Left ventricle myocardium inferior (tissue), 1 donor: ENCODE data around the gene KCNJ11. TPM values are rescaled to one million over a fixed set of nuclear protein-coding genes. Genes with fewer than 3 reads are reported as not detected.

Experiments used
- DNase-seq: peaks from one replicate; pipeline ENCODE4 v3.0.0-alpha.2; 2020
- H3K27ac ChIP-seq: fragments of 200-600 bp; replicated peaks from 2 replicates; pipeline ENCODE4 v1.8.0; 2021
- H3K27me3 ChIP-seq: fragments of 200-600 bp; 2 replicates; pipeline ENCODE4 v1.8.0; 2021; ENCODE audit warnings: low read depth
- H3K36me3 ChIP-seq: fragments of 200-600 bp; 2 replicates; pipeline ENCODE4 v1.8.0; 2021
- H3K4me1 ChIP-seq: fragments of 200-600 bp; 2 replicates; pipeline ENCODE4 v1.8.0; 2021
- H3K4me3 ChIP-seq: fragments of 200-600 bp; 2 replicates; pipeline ENCODE4 v1.8.0; 2021; ENCODE audit warnings: mild to moderate bottlenecking, moderate library complexity
- H3K9me3 ChIP-seq: fragments of 200-600 bp; replicated peaks from 2 replicates; pipeline ENCODE4 v1.8.0; 2021
- intact Hi-C: fragments of 100-400 bp; cut with micrococcal nuclease; formaldehyde crosslinking; loops from one replicate; pipeline ENCODE4 v1.11.0; 2022
- total RNA-seq: library from RNA; stranded (reverse); fragmentation: NEBNext Ultra II Directional; extraction: Animal tissue kit (Norgen Biotek cat#: 25700); gene quantifications from one replicate; pipeline ENCODE4 v1.2.1, GENCODE V29; 2021
- TF ChIP-seq, protein P1 (sequence below): fragments of 200-600 bp; IDR thresholded peaks from 2 replicates; pipeline ENCODE4 v1.8.0; 2021; ENCODE audit warnings: antibody characterized with exemption, mild to moderate bottlenecking, borderline replicate concordance
- donor health status: DM: no; HTN: yes; CAD: no; lungs with severe emphysema.

The KCNJ11 gene
- total RNA-seq, 1 donor from 2014 or later, result 17.5 TPM

DNA sequence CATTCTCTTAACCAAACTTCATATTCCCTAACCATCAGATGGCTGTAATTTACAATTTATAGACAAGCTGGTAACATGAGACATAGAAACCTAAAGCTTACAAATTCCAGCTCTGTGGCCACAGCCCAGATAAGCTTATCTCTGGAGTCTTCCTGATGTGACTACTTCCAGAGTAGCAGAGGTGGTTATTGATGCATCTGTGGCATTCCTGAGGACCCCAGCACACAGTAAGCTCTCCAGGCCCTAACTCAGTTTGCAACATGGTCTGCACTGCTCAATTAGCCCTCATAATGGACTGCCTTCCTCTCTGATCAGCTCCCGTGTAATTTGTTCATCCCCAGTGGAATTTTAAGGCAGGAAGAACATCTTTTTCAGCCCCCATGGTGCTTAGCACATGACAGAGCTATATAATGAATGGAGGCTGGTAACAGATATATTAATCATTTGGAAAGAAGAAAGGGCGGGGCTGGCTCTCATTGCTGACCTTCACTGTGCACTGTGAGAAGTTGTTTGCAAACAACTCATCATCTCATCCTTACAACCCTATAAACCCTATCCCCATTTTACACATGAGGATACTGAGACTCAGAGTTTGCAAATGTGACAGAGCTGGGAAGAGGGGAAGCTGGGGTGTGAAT lies 30.1 kb upstream of the KCNJ11 start:
- H3K36me3 ChIP-seq, result no peaks in the 10 kb centered on the region
- H3K27ac ChIP-seq, result no peak overlapping the region
- no peak for DNase-seq
- no peak overlapping the region for H3K4me3 ChIP-seq
- intact Hi-C loops, result no loop called here
- no peaks in the 10 kb centered on the region for H3K9me3 ChIP-seq
- peaks cover 49% of the 10 kb centered on the region for H3K27me3 ChIP-seq
- peaks cover 25% of the 10 kb centered on the region for H3K4me1 ChIP-seq
- TF ChIP-seq, protein P1, sequence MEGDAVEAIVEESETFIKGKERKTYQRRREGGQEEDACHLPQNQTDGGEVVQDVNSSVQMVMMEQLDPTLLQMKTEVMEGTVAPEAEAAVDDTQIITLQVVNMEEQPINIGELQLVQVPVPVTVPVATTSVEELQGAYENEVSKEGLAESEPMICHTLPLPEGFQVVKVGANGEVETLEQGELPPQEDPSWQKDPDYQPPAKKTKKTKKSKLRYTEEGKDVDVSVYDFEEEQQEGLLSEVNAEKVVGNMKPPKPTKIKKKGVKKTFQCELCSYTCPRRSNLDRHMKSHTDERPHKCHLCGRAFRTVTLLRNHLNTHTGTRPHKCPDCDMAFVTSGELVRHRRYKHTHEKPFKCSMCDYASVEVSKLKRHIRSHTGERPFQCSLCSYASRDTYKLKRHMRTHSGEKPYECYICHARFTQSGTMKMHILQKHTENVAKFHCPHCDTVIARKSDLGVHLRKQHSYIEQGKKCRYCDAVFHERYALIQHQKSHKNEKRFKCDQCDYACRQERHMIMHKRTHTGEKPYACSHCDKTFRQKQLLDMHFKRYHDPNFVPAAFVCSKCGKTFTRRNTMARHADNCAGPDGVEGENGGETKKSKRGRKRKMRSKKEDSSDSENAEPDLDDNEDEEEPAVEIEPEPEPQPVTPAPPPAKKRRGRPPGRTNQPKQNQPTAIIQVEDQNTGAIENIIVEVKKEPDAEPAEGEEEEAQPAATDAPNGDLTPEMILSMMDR, result no peak

DNA sequence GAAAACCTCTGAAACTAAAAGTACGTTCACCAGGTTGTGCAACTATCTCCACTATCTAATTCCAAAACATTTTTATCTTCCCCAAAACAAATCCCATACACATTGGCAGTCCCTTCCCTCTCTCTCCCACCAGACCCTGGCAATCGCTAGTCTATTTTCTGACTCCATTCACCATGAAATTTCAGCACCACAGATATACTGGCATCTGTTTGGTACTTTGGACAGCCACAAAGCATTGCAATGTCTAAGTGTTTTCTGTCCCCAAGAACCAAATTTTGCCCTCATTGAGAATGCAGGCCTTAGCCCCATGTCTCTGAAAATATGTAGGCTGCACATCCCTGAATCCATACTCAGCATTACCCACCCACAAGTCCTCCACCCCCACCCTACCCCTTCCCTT lies 28.0 kb upstream of the KCNJ11 start:
- DNase-seq, result no peak
- H3K36me3 ChIP-seq, result no peaks in the 10 kb centered on the region
- no peak overlapping the region for H3K4me3 ChIP-seq
- H3K9me3 ChIP-seq, result no peaks in the 10 kb centered on the region
- H3K27ac ChIP-seq, result peak overlapping the region; percentile 75
- peaks cover 35% of the 10 kb centered on the region for H3K27me3 ChIP-seq
- TF ChIP-seq, protein P1, result no peak
- intact Hi-C loops, result no loop called here
- peaks cover 17% of the 10 kb centered on the region for H3K4me1 ChIP-seq

DNA sequence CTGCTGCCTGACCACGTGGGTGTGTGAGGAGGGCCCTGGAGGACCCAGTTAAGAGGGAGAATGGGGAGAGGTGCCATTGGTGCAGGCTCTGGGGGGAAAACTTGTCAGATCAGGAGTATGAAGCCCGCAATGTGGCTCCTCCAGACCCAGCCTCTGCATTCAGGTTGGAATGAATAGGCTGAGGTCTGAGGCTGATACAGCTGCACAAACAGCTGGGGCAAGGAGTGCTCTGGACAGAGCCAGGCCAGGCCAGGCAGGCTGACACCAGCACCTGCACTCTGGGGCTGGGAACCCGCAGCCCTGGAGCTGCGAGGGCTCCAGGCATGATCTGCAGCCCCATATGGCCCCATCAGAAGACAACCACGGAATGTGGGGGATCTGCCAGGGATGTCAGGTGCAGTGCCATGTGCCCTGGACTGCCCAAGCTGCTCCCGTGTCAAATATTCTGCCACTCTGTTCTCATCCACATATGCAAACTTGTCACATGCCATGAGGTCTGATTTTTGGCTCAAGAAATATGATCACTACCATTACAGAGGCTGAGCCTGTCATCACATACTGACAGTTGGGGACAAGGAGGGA lies 27.2 kb upstream of the KCNJ11 start:
- H3K36me3 ChIP-seq, result no peaks in the 10 kb centered on the region
- H3K4me3 ChIP-seq, result no peak overlapping the region
- DNase-seq, result peak; percentile 65
- no peaks in the 10 kb centered on the region for H3K9me3 ChIP-seq
- TF ChIP-seq, protein P1, result no peak
- H3K4me1 ChIP-seq, result peaks cover 18% of the 10 kb centered on the region
- peaks cover 31% of the 10 kb centered on the region for H3K27me3 ChIP-seq
- H3K27ac ChIP-seq, result peak overlapping the region; percentile 75
- intact Hi-C loops, result no loop called here

DNA sequence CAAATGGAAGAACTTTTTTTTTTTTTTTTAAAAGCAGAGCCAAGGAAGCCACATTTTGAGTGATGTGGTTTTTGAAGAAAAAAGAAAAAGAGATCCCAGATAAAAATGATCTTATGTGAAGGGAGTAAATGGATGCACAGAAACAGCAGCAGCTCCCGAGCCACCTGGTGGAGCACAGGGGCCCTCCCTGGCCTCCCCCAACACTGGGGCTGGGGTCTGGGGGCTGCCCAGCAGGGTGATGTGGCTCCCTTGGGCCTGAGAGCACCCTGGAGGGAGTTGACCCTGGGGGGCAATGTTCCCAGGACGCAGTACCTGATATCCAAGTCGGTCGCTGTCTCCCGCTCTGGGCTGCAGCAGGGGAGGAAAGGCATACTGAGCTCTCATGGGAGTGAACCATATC lies 26.5 kb upstream of the KCNJ11 start:
- Histone ChIP-seq H3K9me3 (no peaks in the 10 kb centered on the region), H3K4me3 (no peak overlapping the region), H3K4me1 (peaks cover 21% of the 10 kb centered on the region), H3K27ac (peak overlapping the region; percentile 75), H3K27me3 (peaks cover 25% of the 10 kb centered on the region), H3K36me3 (no peaks in the 10 kb centered on the region)
- DNase-seq, result no peak
- intact Hi-C loops, result no loop called here
- TF ChIP-seq, protein P1, result no peak

DNA sequence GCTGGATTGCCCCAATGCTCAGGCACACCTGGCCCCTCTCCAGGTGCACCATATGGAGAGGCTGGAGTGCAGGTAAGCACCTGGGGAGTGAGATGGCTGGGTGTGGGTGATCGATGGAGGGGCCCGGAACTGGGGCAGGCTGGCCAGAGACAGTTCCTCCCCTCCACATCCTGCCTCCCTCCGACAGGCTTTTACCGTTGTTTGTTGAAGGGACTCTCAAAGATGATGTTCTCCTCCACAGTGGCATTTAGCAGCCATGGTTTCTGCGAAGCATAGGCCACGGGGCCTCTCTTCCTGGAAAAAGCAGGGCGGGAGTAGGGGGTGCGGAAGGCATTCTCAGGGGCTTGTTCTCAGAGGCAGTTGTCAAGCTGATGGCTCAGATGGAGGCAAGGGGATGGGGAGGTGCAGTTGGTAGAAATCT lies 25.9 kb upstream of the KCNJ11 start:
- peaks cover 18% of the 10 kb centered on the region for H3K27me3 ChIP-seq
- peaks cover 21% of the 10 kb centered on the region for H3K4me1 ChIP-seq
- intact Hi-C loops, result no loop called here
- no peak overlapping the region for H3K4me3 ChIP-seq
- no peak overlapping the region for H3K27ac ChIP-seq
- TF ChIP-seq, protein P1, result no peak
- no peaks in the 10 kb centered on the region for H3K36me3 ChIP-seq
- no peaks in the 10 kb centered on the region for H3K9me3 ChIP-seq
- no peak for DNase-seq
